ENCODE measurements around the gene HYDIN.

DNA sequence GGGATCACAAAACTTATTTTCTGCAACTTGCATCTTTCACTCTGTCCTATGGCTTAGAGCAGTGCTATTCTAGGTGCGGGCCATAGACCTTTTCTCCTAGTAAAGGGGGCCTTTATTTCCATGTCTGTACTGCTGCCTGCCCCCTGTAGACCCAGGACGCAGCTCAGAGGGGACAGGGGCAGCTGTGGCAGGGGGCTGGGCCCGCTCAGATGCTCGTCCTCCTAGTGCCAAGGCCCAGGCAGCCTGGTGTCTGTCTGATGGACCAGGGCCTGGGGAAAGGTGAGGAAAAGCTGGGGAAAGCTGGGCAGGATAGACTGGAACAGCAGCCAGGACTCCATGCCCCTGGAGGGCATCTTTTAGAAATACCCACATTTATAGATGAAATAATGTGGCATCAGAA is 455.1 kb downstream of the HYDIN start:
- TF ChIP-seq ESRRA (IDR thresholded peaks at IDR 0.05; ENCODE audit: borderline replicate concordance, low read depth) (no peak), RAD21 (CRISPR knock-in tag; conservative IDR thresholded peaks at IDR 0.05 in 1 of 2, IDR thresholded peaks at IDR 0.05 in 1 of 2) (no peak), TARDBP (IDR thresholded peaks at IDR 0.05) (no peak), NFYB (IDR thresholded peaks at IDR 0.05; ENCODE audit: extremely low read depth, insufficient read length) (no peak), FOXP1 (CRISPR knock-in tag; IDR thresholded peaks at IDR 0.05) (no peak), POLR2A (conservative IDR thresholded peaks at IDR 0.05) (no peak), YY1 (IDR thresholded peaks at IDR 0.05; ENCODE audit: borderline replicate concordance in 1 of 3, control insufficient read depth in 1 of 3, extremely low read depth in 1 of 3, insufficient read depth in 3 of 3, insufficient read length in 1 of 3, insufficient replicate concordance in 2 of 3, low read depth in 1 of 3, low read length in 2 of 3) (no peak), ZNF316 (IDR thresholded peaks at IDR 0.05) (no peak), ZNF133 (CRISPR knock-in tag; IDR thresholded peaks at IDR 0.05) (no peak)
- TF ChIP-seq, protein P1, sequence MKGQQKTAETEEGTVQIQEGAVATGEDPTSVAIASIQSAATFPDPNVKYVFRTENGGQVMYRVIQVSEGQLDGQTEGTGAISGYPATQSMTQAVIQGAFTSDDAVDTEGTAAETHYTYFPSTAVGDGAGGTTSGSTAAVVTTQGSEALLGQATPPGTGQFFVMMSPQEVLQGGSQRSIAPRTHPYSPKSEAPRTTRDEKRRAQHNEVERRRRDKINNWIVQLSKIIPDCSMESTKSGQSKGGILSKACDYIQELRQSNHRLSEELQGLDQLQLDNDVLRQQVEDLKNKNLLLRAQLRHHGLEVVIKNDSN (CRISPR knock-in tag; IDR thresholded peaks at IDR 0.05), result no peak
- TF ChIP-seq, protein P2, sequence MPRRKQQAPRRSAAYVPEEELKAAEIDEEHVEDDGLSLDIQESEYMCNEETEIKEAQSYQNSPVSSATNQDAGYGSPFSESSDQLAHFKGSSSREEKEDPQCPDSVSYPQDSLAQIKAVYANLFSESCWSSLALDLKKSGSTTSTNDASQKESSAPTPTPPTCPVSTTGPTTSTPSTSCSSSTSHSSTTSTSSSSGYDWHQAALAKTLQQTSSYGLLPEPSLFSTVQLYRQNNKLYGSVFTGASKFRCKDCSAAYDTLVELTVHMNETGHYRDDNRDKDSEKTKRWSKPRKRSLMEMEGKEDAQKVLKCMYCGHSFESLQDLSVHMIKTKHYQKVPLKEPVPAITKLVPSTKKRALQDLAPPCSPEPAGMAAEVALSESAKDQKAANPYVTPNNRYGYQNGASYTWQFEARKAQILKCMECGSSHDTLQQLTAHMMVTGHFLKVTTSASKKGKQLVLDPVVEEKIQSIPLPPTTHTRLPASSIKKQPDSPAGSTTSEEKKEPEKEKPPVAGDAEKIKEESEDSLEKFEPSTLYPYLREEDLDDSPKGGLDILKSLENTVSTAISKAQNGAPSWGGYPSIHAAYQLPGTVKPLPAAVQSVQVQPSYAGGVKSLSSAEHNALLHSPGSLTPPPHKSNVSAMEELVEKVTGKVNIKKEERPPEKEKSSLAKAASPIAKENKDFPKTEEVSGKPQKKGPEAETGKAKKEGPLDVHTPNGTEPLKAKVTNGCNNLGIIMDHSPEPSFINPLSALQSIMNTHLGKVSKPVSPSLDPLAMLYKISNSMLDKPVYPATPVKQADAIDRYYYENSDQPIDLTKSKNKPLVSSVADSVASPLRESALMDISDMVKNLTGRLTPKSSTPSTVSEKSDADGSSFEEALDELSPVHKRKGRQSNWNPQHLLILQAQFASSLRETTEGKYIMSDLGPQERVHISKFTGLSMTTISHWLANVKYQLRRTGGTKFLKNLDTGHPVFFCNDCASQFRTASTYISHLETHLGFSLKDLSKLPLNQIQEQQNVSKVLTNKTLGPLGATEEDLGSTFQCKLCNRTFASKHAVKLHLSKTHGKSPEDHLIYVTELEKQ (CRISPR knock-in tag; IDR thresholded peaks at IDR 0.05), result no peak
